Eye (tissue), 1 donor: ENCODE measurements around the gene PRKCB.
A peak's percentile ranks its signal among the peaks of the same experiment; 100 is the strongest.

Experiments used
- DNase-seq: peaks from one replicate; pipeline ENCODE4 v3.0.0-alpha.2; 2015

Gene PRKCB

GRCh38 chr16:23866621-23867020 is 30.8 kb downstream of the PRKCB start:
- peak; percentile 10 for DNase-seq

GRCh38 chr16:23867566-23867965 is 31.8 kb downstream of the PRKCB start:
- DNase-seq = peak; percentile 47

GRCh38 chr16:23868136-23868535 is 32.4 kb downstream of the PRKCB start:
- DNase-seq = no peak

- DNase-seq = no peak
These were observed 33.3 kb downstream of the PRKCB start for GRCh38 chr16:23869052-23869451.

- no peak for DNase-seq
These were observed 36.1 kb downstream of the PRKCB start for GRCh38 chr16:23871924-23872323.

GRCh38 chr16:23874613-23875294 is 39.0 kb downstream of the PRKCB start:
- no peak for DNase-seq

- DNase-seq = no peak
These were observed 40.6 kb downstream of the PRKCB start for GRCh38 chr16:23876256-23876896.

- DNase-seq = no peak
These were observed 41.6 kb downstream of the PRKCB start for GRCh38 chr16:23877107-23878070.

GRCh38 chr16:23879735-23880373 is 44.1 kb downstream of the PRKCB start:
- DNase-seq = no peak

- no peak for DNase-seq
These were observed 53.4 kb downstream of the PRKCB start for GRCh38 chr16:23889189-23889588.

- DNase-seq = no peak
These were observed 58.2 kb downstream of the PRKCB start for GRCh38 chr16:23893986-23894385.

- DNase-seq = no peak
These were observed 59.3 kb downstream of the PRKCB start for GRCh38 chr16:23895052-23895451.

GRCh38 chr16:23896832-23897821 is 61.3 kb downstream of the PRKCB start:
- DNase-seq = no peak

- DNase-seq = no peak
These were observed 63.1 kb downstream of the PRKCB start for GRCh38 chr16:23898682-23899430.

- no peak for DNase-seq
These were observed 64.1 kb downstream of the PRKCB start for GRCh38 chr16:23899869-23900268.

GRCh38 chr16:23900480-23901177 is 64.8 kb downstream of the PRKCB start:
- DNase-seq = no peak

- peak; percentile 60 for DNase-seq
These were observed 65.6 kb downstream of the PRKCB start for GRCh38 chr16:23901178-23902033.

GRCh38 chr16:23902034-23902747 is 66.4 kb downstream of the PRKCB start:
- DNase-seq = no peak
